CMK (cell line): ENCODE data around the gene NCCRP1.

Source experiments
- DNase-seq: peaks from one replicate; pipeline ENCODE4 v3.0.0-alpha.2; 2010; ENCODE audit warnings: low read depth

The NCCRP1 gene

DNA sequence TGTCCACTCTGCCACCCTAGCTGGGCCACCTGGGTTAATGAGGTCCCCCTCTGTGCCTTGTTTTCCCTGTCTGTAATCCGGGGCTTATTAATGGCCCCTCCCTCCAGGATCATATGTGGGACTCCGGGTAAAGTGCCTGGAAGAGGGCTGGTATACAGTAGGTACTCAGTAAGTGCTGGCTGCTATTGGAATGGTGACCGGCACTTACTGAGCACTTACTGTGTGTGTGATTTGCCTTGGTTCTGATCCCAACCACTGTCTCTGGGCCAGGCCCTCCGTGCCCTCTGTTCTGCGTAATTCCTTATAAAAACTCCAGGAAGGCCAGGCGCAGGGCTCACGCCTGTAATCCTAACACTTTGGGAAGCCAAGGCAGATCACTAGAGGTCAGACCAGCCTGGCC, 30.9 kb upstream of the NCCRP1 start:
- no peak for DNase-seq

DNA sequence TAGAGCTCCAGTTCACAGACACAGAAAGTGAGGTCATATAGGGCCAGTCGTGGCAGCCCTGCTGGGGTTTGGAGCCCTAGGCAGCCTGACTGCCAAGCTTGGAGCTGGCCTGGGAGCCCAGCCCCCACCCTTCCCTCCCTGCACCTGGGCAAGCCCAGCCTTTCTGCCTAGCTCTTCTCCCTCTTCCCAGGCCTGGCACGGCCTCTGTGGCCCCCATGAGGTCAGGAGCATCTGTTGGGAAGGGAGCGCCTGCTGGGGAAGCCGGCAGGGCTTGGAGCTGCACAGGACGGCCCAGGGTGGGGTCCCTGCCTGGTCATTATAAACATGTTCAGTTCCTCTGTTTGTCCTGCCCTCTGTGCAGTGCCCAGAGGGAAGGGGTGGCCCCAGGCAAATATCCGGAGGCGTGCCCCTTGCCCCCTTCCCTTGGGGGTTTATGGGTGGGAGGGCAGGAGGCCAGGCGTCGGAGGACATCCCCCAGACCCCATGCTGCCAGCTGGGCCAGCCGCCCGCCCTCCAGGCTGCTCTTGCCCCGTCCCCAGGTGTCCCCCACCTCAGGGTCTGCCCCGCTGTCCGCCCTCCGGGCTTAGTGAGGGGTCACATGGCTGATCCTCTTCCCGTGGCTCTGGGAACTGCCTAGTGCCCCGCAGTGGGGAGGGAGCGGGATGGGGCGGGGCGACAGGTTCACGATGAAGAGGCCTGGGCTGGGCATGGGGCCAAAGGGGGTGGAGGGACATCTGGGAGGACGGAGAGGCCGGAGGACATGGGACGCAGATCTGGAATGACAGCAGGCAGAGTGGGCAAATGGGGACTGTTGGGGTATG, 30.0 kb upstream of the NCCRP1 start:
- no peak for DNase-seq

DNA sequence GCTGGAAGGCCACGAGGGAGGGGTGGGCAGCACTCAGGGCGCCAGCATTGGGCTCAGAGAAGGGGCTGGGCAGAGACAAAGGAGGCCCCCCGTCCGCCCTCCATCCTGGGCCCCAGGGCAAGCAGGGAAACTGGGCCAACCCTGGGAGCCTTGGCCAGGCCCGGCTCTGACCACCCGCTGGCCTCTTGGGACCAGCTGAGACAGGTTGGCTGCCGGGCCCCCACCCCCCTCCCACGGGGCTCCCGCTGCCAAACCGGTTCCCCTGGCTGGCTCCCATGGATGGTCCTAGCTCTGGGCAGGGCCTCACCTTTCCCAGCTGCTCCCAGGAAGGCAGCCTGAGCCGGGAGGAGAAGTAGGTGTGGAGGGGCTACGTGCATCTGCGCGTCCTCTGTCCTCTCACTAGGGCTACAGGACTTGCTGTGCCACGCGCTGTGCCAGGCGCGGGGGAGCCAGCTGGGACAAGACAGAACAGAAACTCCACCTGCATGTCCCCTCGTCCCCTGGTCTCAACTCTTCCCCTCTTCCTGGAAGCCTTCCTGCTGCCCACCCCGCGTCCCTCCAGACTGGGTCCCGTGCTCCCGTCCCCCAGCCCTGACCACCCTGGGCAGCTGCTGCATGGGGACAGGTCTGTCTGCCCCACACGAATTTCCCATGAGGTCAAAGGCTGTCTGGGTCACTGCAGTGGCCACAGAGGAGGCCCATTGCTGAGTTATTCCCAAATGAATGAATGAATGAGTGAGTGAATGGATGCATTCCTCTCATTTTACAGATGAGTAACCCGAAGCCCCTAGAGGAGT, 29.1 kb upstream of the NCCRP1 start:
- DNase-seq: no peak

DNA sequence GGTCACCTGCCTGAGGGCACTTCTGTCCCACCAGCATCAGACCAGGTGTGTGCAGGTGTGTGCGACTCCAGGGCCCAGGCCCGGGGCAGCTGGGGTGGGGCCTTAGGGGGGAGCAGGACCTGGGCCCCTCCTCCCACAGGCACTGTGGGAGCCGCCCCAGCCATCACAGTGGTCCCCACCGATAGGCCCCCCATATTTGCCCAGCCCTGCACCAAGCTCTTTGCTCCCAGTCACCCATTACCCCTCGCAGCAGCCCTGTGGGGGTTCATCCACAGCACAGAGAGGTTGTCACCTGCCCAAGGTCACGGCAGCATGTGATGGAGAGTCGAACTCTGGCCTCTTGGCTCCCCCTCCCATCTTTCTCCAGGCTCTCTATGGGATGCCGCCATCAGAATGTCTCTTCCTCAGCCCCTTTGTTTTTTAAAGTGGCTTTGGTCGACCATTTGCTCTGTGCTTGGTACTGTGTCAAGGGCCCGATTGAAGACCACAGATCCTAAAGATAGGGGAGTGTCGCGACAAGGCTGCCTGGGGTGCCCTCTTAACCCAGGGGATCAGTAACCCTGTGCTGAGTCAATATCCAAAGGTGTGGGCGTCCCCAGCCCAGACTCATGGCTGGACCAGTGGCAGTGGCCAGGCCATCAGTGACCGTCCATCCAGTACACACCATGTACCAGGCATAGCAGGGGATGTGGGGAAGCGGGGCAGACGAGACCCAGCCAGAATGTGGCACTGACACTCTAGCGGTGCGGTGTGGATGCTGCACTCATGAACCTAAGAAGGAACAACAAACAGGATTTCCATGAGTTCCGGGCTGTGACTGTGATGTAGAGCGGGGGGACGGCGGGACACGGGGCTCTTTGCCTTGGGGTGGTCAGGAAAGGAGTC, 28.3 kb upstream of the NCCRP1 start:
- no peak for DNase-seq

DNA sequence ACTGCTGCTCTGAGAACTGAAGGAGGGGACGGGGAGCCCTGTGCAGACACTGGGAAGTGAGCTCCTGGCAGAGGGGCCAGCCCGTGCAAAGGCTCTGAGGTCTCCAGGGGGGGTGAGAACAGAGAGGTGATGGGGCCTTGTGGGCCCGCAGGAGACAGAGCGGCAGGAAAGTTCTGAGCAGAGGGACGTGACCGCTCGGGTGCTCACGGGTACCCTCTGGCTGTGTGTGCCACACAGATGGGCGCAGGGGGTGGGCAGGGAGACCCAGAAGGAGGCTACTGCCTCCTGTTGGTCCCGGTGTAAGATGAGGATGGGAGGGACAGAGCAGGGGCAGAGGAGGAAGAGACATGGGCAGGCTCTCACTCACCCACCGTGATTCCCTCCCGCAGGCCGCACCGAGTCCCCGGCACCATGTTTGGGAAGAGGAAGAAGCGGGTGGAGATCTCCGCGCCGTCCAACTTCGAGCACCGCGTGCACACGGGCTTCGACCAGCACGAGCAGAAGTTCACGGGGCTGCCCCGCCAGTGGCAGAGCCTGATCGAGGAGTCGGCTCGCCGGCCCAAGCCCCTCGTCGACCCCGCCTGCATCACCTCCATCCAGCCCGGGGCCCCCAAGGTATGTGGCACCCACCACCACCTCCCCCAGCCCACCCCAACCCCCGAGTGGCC, 27.5 kb upstream of the NCCRP1 start:
- DNase-seq: no peak

DNA sequence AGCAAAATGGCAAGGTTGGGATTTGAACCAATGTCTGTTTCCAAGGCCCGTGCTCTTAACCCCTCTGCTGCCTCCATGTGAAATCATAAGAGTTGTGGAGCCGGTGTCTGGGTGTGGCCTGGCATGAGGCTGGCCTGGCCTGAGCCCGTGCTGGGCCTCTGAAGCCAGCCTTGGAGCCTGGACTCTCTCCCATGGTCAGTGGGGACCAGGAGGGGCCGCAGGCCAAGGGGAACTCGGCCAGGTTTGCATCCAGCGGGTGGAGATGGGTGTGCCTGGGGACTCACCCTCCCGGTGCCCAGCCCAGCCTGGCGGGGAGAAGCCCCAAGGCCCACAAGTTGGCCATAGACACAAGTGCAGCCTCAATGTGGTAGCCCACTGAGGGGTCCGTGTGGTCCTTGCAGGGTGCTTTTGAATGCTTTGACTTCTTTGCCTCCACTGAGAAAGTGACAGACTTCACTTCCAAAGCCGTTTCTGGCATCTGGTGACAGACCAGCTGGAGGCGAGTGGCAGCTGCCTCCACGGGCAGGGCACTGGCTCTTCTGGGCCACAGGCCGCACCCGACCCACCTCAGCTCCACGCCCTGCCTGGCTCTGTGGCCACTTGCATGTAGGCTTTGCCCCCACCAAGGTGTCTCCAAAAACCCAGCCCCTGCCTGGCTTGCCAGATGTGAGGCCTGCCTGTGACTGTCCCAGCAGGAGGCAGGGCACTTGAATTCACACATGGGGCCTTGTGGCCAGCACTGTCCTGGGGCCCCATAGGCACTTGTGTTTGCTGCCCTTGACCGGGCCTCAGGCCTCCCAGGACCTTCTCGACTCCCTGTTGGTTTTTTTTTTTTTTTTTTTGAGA, 26.2 kb upstream of the NCCRP1 start:
- no peak for DNase-seq

DNA sequence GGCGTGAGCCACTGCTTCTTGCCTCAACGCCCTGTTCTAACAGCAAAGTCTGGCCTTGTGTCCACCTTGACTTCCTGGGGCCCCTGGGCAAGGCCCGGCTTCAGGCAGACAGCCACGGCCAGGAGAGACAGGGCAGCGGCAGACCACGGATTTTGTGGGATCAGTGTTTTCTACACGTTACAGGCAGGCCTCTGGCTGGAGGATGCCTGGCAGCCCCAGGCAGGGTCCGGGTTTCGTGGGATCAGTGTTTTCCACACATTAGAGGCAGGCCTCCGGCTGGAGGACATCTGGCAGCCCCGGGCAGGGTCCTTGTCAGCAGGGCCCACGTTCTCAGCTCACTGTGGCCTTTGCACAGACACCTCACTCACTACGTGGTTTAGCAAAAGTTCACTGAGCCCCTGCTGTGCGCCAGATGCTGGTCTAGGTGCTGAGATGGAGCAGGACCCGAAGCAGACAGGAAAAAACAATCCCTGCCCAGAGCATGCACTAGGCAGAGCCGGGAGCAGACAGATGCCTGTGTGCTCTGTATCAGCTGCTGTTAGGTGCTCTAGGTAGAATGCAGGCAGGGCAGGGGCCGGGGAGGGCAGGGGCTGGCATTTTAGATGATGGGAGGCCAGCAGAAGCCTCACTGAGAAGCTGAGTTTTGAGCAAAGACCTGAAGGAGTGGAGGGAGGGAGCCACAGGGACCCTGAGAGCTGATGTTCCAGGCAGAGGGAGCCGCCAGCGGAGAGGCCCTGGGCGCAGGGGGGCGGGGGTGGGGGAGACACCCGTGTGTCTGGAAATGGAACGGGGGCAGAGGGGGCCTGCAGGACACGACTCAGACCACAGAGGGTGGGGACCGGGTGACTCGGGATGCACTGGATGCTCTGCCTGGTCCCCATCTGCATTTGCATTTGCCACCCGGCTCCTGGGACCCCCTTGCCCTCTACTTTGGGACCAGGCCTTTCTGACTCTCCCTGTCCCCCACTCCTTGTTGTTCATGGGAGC, 25.0 kb upstream of the NCCRP1 start:
- DNase-seq: no peak

DNA sequence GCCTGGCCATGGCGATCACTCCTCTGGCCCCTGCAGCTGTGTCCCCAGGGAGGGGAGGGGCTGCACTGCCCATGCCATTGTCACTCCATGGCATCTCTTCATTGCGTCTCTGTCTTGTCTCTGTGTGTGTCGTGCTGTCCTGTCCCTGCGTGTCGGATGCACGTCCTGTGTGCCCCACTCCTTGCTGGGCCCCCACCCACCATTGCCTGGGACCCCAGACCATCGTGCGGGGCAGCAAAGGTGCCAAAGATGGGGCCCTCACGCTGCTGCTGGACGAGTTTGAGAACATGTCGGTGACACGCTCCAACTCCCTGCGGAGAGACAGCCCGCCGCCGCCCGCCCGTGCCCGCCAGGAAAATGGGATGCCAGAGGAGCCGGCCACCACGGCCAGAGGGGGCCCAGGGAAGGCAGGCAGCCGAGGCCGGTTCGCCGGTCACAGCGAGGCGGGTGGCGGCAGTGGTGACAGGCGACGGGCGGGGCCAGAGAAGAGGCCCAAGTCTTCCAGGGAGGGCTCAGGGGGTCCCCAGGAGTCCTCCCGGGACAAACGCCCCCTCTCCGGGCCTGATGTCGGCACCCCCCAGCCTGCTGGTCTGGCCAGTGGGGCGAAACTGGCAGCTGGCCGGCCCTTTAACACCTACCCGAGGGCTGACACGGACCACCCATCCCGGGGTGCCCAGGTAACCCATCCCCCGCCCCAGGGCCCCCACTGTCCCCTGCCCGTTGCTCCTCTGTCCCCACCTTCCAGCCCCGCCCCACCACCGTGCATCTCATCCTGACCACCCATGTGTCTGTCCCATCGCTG, 23.9 kb upstream of the NCCRP1 start:
- DNase-seq: no peak

DNA sequence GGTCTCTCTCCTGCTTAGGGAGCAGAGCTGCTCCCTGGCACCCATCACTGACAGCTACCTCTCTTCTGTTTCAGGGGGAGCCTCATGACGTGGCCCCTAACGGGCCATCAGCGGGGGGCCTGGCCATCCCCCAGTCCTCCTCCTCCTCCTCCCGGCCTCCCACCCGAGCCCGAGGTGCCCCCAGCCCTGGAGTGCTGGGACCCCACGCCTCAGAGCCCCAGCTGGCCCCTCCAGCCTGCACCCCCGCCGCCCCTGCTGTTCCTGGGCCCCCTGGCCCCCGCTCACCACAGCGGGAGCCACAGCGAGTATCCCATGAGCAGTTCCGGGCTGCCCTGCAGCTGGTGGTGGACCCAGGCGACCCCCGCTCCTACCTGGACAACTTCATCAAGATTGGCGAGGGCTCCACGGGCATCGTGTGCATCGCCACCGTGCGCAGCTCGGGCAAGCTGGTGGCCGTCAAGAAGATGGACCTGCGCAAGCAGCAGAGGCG, 23.2 kb upstream of the NCCRP1 start:
- no peak for DNase-seq

DNA sequence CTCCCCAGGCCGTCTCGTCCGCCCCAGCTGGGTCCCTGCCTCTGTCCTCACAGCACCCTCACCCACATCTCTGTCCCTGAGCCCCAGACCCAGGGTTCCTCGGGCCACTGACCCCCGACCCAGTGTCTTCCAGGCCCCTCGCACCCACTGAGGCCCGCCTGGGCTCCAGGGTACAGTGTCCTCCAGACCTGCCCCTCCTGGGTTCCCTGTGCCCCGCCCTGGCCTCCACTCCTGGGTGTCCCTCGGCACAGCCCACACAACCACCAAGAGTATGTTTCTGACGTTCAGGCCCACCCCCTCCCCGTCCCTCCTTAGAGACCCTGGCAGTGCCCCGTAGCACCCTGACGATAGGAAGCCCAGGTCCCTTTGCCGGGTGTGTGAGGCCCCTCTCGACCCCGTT, 22.6 kb upstream of the NCCRP1 start:
- DNase-seq: no peak

DNA sequence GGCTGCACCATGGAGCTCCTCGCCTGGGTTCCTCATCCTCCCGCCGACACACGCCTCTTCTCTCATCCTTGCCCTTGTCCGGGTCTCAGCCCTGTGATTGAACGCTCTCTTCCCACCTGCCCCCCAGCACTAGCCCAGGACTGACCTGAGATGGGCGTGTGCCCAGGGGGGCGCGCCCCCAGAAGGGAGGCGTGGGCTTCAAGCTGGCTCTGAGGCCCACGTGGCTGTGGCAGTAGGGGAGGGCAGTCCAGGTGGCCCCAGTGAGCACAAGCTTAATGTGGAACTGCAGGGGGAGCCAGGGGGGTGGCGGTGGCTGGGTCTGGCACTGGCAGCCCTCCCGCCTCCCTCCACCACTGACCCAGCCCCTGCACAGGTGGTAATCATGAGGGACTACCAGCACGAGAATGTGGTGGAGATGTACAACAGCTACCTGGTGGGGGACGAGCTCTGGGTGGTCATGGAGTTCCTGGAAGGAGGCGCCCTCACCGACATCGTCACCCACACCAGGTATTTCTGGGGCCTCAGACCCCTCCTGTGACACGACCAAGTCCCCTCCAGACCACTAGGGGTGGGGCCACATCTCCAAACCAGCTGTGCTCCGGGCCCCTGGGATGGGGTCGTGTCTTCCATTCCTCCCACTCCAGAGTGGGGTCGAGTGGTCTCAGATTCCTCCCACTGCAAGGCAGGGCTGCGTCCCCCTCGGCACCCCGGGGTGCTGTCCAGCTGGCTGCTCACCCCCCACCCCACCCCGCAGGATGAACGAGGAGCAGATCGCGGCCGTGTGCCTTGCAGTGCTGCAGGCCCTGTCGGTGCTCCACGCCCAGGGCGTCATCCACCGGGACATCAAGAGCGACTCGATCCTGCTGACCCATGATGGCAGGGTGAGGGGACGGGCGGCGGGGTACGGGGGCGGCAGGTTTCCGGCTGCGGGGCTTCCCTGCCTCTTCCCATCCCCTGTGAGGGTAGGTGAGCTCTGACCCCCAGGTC, 21.9 kb upstream of the NCCRP1 start:
- no peak for DNase-seq

DNA sequence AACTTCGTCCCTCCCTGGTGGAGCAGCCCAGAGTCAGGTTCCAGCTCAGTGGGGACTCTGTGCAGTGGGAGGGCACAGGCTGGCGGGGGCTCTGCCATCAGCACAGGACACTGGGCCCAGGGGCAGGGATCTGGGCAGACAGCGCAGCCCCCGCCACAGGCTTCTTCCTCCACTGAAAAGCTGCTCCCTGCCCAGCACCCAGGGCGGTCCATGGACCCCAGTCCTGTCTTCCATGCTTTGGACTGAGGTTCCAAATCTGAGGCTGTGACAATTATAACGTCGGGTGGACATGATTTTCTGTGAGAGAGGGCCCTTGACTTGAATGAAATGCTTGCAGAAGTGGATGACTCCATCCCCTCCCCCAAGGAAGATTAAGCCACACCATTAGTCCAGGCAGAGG, 21.2 kb upstream of the NCCRP1 start:
- no peak for DNase-seq

DNA sequence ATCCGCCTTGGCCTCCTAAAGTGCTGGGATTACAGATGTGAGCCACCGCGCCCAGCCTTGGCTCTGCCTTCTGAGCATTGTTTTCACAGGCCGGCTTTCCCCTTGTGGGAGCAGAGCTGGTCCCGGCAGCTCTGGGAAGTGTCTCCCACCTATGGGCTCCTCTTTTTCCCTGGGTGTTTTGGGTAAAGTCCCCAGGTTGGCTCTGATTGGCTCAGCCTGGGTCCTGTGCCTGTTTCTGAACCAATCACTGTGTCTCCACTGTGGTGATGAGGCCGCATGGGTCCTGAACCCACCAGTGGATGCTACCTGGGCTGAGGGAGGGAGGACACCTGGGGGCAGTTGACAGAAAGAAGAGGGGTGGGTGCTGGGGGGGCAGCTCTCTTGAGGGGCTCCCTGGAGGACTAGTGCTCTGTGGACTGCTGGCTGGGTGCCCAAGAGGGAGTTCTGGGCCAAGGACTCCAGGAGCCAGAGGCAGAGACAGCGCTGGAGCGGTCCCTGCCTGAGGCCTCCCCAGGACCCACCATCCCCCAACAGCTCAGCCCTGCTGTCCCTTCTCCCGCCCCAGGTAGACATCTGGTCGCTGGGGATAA, 19.6 kb upstream of the NCCRP1 start:
- no peak for DNase-seq

DNA sequence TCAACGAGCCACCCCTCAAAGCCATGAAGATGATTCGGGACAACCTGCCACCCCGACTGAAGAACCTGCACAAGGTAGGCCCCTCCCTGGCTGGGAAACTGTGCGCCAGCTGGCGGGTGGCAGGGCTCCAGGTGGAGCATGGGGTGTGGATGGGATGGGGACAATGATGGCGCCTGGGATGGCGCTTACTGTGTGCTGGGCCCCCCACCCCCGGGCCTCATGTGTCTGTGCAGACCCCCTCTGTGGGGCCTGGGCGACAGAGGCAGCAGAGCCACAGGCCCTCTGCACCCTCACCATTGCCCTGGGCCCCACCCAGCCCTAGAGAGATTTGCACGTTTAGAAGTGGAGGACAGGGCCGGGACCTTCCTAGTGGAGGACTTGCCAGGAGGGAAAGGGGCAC, 19.0 kb upstream of the NCCRP1 start:
- DNase-seq: no peak

DNA sequence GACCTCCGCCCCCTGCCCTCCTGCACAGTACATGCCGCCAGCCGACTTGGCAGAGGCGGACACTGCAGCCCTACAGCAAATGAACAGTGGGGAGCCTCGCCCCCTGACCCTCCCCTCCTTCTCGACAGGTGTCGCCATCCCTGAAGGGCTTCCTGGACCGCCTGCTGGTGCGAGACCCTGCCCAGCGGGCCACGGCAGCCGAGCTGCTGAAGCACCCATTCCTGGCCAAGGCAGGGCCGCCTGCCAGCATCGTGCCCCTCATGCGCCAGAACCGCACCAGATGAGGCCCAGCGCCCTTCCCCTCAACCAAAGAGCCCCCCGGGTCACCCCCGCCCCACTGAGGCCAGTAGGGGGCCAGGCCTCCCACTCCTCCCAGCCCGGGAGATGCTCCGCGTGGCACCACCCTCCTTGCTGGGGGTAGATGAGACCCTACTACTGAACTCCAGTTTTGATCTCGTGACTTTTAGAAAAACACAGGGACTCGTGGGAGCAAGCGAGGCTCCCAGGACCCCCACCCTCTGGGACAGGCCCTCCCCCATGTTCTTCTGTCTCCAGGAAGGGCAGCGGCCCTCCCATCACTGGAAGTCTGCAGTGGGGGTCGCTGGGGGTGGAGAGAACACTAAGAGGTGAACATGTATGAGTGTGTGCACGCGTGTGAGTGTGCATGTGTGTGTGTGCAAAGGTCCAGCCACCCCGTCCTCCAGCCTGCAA, 18.3 kb upstream of the NCCRP1 start:
- no peak for DNase-seq

DNA sequence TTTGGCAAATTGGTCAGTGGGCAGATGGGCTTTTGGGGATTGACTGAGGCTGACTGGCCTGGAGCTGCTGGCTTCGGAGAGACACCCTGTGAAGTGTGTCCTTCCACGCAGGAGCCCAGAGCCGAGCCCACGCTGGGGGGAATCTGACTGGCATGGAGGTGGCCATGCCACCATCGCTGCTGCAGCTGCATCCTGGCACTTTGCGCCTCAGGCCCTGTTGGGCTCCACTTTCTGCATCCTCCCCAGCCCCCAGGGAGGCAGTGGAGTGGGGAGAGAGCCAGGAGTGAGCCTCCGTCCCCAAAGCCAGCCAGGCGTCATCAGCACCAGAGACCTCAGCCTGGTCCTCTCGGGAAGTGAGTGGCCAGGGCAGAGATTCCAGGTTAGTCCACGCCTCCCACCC, 17.0 kb upstream of the NCCRP1 start:
- no peak for DNase-seq
